ENCODE results near the gene MR1. TPM values are rescaled to one million over a fixed set of nuclear protein-coding genes. Genes with fewer than 3 reads are reported as not detected.

Gene MR1
- polyA plus RNA-seq (2012; ENCODE audit: missing spikeins) = 28.8 TPM

DNA sequence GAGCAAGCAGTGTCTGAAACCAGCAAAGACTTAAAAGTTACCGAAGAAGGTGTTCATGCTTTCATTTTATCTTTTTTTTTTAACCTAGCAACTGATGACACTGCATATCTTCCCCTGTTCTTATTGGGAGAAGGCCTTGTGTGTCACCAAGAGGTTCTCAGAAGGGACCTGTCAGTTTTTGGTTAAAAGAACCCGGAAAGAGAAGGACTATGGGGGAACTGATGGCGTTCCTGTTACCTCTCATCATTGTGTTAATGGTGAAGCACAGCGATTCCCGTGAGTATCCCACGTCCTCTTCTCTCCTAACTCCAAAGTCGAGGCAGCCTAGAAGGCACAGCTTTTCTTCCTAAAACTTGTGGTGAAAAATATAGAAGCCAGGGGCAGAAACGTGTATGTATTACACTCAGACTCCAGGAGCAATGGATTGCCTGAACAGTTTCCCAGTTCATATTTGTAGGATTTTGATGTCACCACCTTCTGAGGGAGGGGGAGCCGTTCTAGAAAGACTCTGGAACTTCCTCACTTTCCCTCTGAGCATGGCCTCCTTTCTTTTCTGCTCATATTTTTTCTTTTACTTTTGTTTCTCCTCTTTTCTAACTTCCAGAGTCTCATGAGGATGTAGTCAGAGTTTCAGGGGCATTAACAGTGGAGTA lies at the start of gene MR1:
MR1 (plus strand) TSS at position 185 of the 653 bp plus-strand sequence; CDS start at position 210, 25 bp downstream.
- 0 out of 2 replicates have a peak, but pooled peaks have one; percentile 37 for TF ChIP-seq TAF1 (IDR thresholded peaks at IDR 0.05; ENCODE audit: borderline replicate concordance, low read depth, low read length)
- TF ChIP-seq POLR2A (IDR thresholded peaks at IDR 0.05; ENCODE audit: low read depth, low read length) = peak; percentile 80
- TF ChIP-seq POLR2AphosphoS5 (IDR thresholded peaks at IDR 0.05; ENCODE audit: low read depth, low read length) = peak; percentile 66; the same call in 1 of the 2 replicates
- FAIRE-seq (peak; percentile 77), DNase-seq (ENCODE audit: insufficient read length) (peak; percentile 50)

DNA sequence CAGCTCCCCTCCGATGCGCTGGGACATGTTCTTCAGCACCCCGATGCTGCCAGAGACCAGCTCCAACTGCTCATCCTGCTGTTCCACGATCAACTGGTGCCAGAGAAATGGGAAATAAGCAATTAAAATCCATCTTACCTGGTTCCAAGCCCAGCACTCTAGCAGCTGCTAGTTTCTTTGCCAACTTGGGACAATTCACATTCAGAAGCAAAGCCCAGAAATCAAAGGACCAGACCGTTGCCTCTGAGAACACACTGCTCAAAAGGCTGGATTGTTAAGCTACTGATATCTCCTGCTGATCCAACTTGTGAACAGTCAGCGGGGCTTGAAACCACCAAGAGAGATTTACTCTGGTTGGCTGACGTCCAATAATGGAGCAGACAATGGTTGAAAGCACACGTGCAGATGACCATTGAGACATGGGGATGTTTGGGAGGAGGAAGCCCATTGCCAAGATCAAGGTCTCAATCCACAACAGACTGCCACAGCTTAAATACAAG lies 45.5 kb upstream of the MR1 start:
- DNase-seq (ENCODE audit: insufficient read length) (no peak), FAIRE-seq (no peak)
- TF ChIP-seq TAF1 (IDR thresholded peaks at IDR 0.05; ENCODE audit: borderline replicate concordance, low read depth, low read length) (no peak), POLR2AphosphoS5 (IDR thresholded peaks at IDR 0.05; ENCODE audit: low read depth, low read length) (no peak), POLR2A (IDR thresholded peaks at IDR 0.05; ENCODE audit: low read depth, low read length) (no peak)

DNA sequence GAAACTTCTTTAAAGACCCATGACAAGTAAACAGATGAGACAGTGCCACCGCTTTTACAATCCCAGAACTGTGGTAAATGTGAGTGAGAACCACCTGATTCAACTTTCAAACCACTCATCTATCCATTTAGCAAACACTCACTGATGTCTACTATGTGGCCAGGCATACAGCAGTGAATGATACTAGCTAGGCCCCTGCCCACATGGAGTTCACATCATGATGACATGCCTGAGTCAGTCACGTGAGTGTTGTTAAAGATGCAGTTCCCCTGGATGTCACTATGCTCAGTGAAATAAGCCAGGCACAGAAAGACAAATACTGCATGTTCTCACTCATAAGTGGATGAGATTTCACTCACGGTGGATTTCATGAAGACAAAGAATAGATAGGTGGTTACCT lies 39.5 kb upstream of the MR1 start:
- DNase-seq (ENCODE audit: insufficient read length) (no peak), FAIRE-seq (no peak)
- TF ChIP-seq POLR2A (IDR thresholded peaks at IDR 0.05; ENCODE audit: low read depth, low read length) (no peak), TAF1 (IDR thresholded peaks at IDR 0.05; ENCODE audit: borderline replicate concordance, low read depth, low read length) (no peak), POLR2AphosphoS5 (IDR thresholded peaks at IDR 0.05; ENCODE audit: low read depth, low read length) (no peak)

DNA sequence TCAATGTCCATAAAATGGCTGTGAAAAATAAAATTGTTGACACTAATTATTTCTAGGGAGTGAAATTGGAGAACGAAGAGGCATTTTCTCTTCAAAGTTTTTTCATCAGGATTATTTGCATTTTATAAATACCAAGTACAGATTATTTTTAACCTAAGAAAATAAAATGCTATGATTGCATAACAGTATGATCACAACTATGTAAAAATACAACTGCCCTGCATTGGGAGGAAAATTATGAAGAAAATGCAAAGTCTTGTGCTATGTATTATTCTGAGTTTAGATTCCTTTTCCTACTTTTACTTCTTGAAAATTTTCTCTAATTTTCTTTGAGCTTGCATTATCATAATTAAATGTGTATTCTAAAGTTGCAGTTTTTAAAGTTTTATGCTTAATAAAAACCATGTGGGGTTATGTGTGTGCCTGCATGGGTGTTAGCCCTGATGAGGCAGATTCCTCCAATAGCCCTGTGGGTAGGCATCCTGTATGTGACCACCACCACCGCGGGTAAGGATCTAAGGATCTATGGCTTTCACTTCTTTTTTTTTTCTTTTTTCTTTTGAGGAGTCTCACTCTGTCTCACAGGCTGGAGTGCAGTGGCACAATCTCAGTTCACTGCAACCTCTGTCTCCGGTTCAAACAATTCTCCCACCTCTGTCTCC lies 35.8 kb upstream of the MR1 start:
- FAIRE-seq = no peak
- no peak for DNase-seq (ENCODE audit: insufficient read length)
- no peak for TF ChIP-seq POLR2AphosphoS5 (IDR thresholded peaks at IDR 0.05; ENCODE audit: low read depth, low read length)

DNA sequence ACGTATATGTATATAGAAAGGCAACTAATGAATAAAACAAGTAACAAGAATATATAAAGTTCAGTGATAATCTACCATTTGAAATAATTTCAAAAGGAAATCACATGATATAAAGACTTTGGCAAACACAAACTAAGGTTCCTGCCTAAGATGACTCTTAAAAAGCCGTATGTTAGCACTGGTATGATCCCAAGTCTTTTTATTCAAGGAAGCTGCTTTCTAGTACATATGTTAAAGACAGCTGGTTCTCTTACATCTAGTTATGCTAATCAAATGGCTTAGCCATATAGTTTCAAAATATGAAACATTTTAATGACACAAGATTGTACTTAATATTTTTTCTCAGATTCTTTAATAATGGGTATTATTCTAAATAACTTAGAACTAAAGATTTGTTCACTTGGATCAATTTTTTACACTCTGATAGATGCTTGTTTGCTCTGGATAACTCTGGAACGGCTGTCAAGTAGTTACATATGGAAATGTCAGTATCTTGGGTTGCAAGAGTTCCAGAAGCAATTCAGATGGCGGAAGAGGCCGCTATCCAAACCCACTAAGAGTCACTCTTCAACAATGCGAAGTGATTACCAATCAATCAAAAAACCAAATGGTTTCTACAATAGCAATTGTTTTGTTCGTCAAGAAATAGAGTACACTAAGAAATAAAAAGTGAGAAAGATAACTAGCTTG lies 32.5 kb upstream of the MR1 start:
- TF ChIP-seq TAF1 (IDR thresholded peaks at IDR 0.05; ENCODE audit: borderline replicate concordance, low read depth, low read length) (no peak), POLR2AphosphoS5 (IDR thresholded peaks at IDR 0.05; ENCODE audit: low read depth, low read length) (no peak)
- no peak for FAIRE-seq
- DNase-seq (ENCODE audit: insufficient read length) = no peak

DNA sequence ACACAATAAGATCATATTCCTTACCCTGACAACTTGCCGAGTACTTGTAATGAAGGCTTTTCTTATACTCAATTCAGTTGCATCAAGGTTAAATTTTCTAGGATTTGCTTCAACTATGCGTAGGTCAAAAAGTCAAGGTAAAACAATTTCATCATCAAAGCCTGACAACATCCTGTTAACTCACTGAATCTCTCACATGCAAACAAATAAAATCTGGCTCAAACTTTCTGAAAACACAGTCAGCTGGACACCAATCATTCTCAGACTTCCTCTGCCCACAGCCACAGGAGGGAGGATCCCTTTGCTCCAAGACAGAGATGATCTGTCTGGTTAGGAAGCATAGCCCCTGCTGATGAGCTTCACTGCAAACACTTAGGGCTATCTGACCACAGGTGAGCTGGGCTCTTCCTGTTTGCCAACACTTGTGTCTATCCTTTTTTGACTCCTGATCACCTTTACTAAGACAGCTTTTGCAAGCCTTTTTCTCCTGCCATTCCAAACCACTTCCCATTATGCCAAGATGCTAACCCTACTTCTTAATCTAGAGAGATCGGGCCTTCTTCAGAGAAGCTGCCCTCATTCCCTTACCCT lies 31.1 kb upstream of the MR1 start:
- no peak for DNase-seq (ENCODE audit: insufficient read length)
- TF ChIP-seq POLR2A (IDR thresholded peaks at IDR 0.05; ENCODE audit: low read depth, low read length) = no peak
- TF ChIP-seq TAF1 (IDR thresholded peaks at IDR 0.05; ENCODE audit: borderline replicate concordance, low read depth, low read length) = no peak
- TF ChIP-seq POLR2AphosphoS5 (IDR thresholded peaks at IDR 0.05; ENCODE audit: low read depth, low read length) = no peak
- FAIRE-seq = no peak

DNA sequence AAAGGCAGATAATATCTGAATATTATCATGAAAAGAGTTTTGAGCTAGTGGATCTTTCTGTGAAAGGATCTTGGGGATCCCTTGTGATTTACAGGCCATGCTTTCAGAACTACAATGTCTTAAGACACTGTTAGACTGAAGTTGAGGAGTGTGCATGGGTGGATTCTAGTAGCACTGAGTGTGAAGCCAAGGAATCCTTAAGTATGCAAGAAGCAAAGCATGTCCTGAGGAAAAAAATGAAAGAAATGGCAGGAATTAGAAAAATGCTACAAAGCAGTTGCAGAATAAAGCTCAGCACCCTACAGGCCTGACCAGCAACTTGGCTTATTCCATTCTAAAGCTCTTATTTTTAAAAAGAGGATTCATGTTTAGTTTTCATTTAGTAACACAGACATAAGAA lies 23.0 kb upstream of the MR1 start:
- no peak for TF ChIP-seq POLR2AphosphoS5 (IDR thresholded peaks at IDR 0.05; ENCODE audit: low read depth, low read length)
- DNase-seq (ENCODE audit: insufficient read length) = no peak
- no peak for FAIRE-seq

DNA sequence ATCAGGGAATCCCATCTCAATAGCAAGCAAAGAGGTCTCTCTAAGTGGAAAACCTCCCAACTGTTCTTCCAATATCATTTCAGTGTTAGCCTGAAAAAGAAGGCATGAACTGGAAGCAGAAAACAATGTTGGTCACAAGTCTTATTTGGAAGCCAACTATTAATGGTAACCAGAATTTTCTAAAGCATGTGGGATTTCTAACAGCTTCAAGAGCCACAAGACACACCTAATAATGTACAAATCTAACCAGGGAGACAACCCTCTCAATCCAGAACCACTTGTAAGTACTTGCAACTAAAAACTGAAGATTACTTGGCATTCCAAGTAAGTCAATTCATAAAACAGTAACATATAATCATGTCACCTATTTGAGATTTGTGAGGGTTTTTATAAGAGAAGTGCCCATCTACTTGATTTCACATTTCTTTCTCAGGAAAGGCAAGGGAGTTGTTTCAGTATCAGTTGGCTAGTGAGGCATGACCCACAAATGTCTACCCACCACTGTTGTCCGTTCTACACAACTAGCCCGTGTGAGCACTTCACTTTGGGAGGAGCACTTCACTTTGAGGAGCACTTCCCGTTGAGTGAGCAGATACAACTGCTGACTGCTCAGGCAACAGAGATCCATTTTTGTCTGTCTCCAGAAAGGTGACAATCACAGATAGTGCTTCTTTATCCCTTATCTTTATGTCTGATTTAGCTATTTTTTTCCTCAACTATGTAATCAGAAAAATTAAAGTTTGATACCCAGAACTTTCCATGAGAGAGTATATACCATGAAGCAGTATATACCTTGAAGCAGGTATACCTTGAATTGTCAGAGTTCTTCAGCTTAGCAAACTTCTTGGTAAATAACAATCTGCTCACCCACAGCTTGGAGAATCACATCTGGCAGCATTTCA lies 22.2 kb upstream of the MR1 start:
- DNase-seq (ENCODE audit: insufficient read length) = no peak
- TF ChIP-seq POLR2A (IDR thresholded peaks at IDR 0.05; ENCODE audit: low read depth, low read length) (no peak), TAF1 (IDR thresholded peaks at IDR 0.05; ENCODE audit: borderline replicate concordance, low read depth, low read length) (no peak), POLR2AphosphoS5 (IDR thresholded peaks at IDR 0.05; ENCODE audit: low read depth, low read length) (no peak)
- no peak for FAIRE-seq

DNA sequence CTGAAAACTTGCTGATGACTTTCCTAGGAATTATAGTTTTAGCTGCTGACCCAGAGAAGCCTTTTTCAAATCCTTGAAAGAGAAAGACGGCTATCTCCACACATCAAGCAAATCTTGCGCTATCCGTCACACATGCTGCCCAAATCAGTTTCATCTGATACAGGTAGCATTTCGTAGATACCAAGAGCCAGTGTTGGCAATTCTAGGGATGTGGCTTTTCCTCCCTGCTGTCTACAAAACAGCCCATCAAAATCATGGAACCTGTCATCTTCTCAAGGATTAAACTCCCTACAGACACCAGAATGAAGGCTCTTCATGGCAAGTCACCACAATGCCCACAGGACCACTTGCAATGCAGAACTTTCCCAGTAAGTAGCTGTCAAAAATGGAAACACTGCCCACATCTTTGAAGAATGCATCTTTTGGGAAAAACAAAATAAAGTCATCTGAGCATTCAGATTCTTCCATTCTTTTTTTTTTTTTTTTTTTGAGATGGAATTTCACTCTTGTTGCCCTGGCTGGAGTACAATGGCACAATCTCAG lies 21.5 kb upstream of the MR1 start:
- no peak for TF ChIP-seq TAF1 (IDR thresholded peaks at IDR 0.05; ENCODE audit: borderline replicate concordance, low read depth, low read length)
- no peak for TF ChIP-seq POLR2AphosphoS5 (IDR thresholded peaks at IDR 0.05; ENCODE audit: low read depth, low read length)
- no peak for TF ChIP-seq POLR2A (IDR thresholded peaks at IDR 0.05; ENCODE audit: low read depth, low read length)
- FAIRE-seq (no peak), DNase-seq (ENCODE audit: insufficient read length) (no peak)

DNA sequence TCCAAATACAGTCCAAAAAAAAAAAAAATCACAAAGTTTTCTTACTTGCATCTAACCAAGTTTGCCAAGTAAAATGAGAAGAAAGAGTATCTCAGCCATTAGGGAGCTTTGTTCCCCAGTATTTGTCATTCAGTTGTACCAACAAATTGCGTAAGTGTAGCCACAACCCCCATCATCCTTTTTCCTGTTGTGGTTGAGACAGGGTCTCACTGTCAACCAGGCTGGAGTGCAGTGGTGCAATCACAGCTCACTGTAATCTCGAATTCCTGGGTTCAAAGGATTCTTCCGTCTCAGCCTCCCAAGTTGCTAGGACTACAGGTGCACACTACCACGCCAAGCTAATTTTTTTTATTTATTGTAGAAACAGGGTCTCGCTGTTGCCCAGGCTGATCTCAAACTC lies 20.6 kb upstream of the MR1 start:
- no peak for FAIRE-seq
- no peak for DNase-seq (ENCODE audit: insufficient read length)
- TF ChIP-seq POLR2AphosphoS5 (IDR thresholded peaks at IDR 0.05; ENCODE audit: low read depth, low read length) = no peak
- TF ChIP-seq TAF1 (IDR thresholded peaks at IDR 0.05; ENCODE audit: borderline replicate concordance, low read depth, low read length) = no peak
- TF ChIP-seq POLR2A (IDR thresholded peaks at IDR 0.05; ENCODE audit: low read depth, low read length) = no peak

All from GM12892 (cell line).